ENCODE results near the gene UNC5A.

DNA sequence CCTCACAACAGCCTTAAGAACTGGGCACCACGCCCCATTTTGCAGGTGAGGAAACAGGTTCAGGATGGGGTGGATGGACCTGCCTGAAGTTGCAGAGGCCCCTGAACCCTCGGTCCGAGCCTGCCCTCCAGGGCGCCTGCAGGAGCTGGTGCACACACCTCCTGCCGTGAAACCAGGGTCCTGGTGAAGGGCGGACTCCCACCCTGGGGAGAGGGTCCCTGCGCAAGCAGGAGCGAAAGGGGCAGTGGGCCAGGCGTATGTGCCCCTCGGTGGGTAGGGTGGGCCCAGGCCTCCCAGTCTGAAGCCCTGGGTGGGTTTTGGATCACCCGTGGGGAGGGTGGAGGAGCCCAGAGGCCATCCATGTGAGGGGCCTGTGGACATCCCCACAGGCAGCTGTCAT is 50.9 kb downstream of the UNC5A start:
- TF ChIP-seq, protein P1, sequence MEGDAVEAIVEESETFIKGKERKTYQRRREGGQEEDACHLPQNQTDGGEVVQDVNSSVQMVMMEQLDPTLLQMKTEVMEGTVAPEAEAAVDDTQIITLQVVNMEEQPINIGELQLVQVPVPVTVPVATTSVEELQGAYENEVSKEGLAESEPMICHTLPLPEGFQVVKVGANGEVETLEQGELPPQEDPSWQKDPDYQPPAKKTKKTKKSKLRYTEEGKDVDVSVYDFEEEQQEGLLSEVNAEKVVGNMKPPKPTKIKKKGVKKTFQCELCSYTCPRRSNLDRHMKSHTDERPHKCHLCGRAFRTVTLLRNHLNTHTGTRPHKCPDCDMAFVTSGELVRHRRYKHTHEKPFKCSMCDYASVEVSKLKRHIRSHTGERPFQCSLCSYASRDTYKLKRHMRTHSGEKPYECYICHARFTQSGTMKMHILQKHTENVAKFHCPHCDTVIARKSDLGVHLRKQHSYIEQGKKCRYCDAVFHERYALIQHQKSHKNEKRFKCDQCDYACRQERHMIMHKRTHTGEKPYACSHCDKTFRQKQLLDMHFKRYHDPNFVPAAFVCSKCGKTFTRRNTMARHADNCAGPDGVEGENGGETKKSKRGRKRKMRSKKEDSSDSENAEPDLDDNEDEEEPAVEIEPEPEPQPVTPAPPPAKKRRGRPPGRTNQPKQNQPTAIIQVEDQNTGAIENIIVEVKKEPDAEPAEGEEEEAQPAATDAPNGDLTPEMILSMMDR (conservative IDR thresholded peaks at IDR 0.05): no peak
- no peak for TF ChIP-seq EZH2 (IDR thresholded peaks at IDR 0.05; ENCODE audit: low read depth)

Data from PC-9 (cell line).